IMR-90 (cell line): Measurements from ENCODE around the gene COL5A1.

Source experiments
- FOS ChIP-seq: fragments of 150-350 bp; IDR thresholded peaks from 2 replicates; pipeline ENCODE4 v1.6.1; 2016; ENCODE audit warnings: low read depth, low read length
- MAFK ChIP-seq: IDR thresholded peaks from 2 replicates; pipeline ENCODE4 v1.6.1; 2012; ENCODE audit warnings: low read depth, low read length, improper control_type of control experiment
- POLR2A ChIP-seq: IDR thresholded peaks from 2 replicates; pipeline ENCODE4 v1.6.1; 2012; ENCODE audit warnings: mild to moderate bottlenecking, low read depth, low read length
- RFX5 ChIP-seq: IDR thresholded peaks from 2 replicates; pipeline ENCODE4 v1.8.0; 2012; ENCODE audit warnings: low read depth, mild to moderate bottlenecking, low read length, moderate library complexity
- SMC3 ChIP-seq: fragments of 150-350 bp; IDR thresholded peaks from 2 replicates; pipeline ENCODE4 v1.6.1; 2016; ENCODE audit warnings: low read depth, mild to moderate bottlenecking, antibody characterized with exemption, low read length, moderate library complexity
- TF ChIP-seq, protein P1 (sequence below): conservative IDR thresholded peaks from 2 replicates; pipeline ENCODE4 v1.5.1; 2012; ENCODE audit warnings: mild to moderate bottlenecking, low read depth, low read length, improper control_type of control experiment

DNA sequence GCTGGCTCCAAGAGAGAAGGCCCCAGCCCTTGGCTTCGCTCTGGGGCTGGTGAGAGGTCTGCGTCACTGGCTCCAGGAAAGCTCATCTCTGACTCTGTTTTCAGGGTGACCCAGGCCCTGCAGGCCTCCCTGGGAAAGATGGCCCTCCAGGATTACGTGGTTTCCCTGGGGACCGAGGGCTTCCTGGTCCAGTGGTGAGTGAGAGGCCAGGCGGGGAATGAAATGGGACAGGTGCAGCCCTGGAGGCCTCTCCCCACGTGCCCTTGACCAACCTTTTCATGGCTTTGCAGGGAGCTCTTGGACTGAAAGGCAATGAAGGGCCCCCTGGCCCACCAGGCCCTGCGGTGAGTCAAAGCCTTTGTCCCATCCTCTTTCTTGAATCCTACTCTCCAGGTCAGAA lies 163.3 kb downstream of the COL5A1 start:
- TF ChIP-seq, protein P1, sequence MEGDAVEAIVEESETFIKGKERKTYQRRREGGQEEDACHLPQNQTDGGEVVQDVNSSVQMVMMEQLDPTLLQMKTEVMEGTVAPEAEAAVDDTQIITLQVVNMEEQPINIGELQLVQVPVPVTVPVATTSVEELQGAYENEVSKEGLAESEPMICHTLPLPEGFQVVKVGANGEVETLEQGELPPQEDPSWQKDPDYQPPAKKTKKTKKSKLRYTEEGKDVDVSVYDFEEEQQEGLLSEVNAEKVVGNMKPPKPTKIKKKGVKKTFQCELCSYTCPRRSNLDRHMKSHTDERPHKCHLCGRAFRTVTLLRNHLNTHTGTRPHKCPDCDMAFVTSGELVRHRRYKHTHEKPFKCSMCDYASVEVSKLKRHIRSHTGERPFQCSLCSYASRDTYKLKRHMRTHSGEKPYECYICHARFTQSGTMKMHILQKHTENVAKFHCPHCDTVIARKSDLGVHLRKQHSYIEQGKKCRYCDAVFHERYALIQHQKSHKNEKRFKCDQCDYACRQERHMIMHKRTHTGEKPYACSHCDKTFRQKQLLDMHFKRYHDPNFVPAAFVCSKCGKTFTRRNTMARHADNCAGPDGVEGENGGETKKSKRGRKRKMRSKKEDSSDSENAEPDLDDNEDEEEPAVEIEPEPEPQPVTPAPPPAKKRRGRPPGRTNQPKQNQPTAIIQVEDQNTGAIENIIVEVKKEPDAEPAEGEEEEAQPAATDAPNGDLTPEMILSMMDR = no peak
- TF ChIP-seq POLR2A (no peak), RFX5 (no peak), SMC3 (no peak), MAFK (no peak), FOS (no peak)
